PC-3 (cell line): Measurements from ENCODE around the gene C1QTNF12. TPM values are rescaled to one million over a fixed set of nuclear protein-coding genes. Genes with fewer than 3 reads are reported as not detected.

Source experiments
- ATAC-seq: fragments of 200-7000 bp; cut with Tn5 transposase; 2 replicates; pipeline ENCODE4 v1.9.1; 2020; ENCODE audit warnings: mild to moderate bottlenecking, moderate library complexity
- BruUV-seq: library from RNA; stranded (reverse); fragments of 400-500 nt; replicated peaks from 2 replicates; lab custom pipeline; 2021; lab: Mats Ljungman, UMichigan
- CTCF ChIA-PET: fragments of 300-600 bp; sonication (Branson Sonifier 250); formaldehyde crosslinking; loops from one replicate; lab custom pipeline; 2022; ENCODE audit warnings: antibody characterized with exemption; lab: Charles Lee
- POLR2A ChIA-PET: fragments of 300-600 bp; sonication (Branson Sonifier 250); formaldehyde crosslinking; loops from one replicate; lab custom pipeline; 2022; ENCODE audit warnings: antibody characterized with exemption; ENCODE audit not compliant: unreplicated experiment; lab: Charles Lee
- DNase-seq: peaks from one replicate; pipeline ENCODE4 v3.0.0-alpha.2; 2015
- H2AFZ ChIP-seq: fragments of 300-600 bp; sonication (generic); 2 replicates; pipeline ENCODE4 v1.6.0; 2016; ENCODE audit warnings: antibody characterized with exemption, low read length
- H3F3A ChIP-seq: fragments of 300-600 bp; sonication (generic); one replicate; pipeline ENCODE4 v1.6.0; 2017; ENCODE audit warnings: antibody characterized with exemption, low read length, control low read depth, mild to moderate bottlenecking; ENCODE audit not compliant: unreplicated experiment
- H3K27ac ChIP-seq: fragments of 300-600 bp; sonication (generic); 2 replicates; pipeline ENCODE4 v1.5.1; 2016; ENCODE audit warnings: mild to moderate bottlenecking, low read length
- H3K27me3 ChIP-seq: fragments of 300-600 bp; sonication (generic); 2 replicates; pipeline ENCODE4 v1.6.1; 2016; ENCODE audit warnings: low read length, mixed read lengths
- H3K36me3 ChIP-seq: fragments of 300-600 bp; sonication (generic); 2 replicates; pipeline ENCODE4 v1.6.1; 2016; ENCODE audit warnings: low read depth, mixed run types, low read length, mixed read lengths
- H3K4me1 ChIP-seq: fragments of 300-600 bp; sonication (generic); 2 replicates; pipeline ENCODE4 v1.5.1; 2016; ENCODE audit warnings: low read length; ENCODE audit not compliant: insufficient read depth
- H3K4me2 ChIP-seq: fragments of 300-600 bp; sonication (generic); 2 replicates; pipeline ENCODE4 v1.6.0; 2016; ENCODE audit warnings: low read length
- H3K4me3 ChIP-seq: fragments of 300-600 bp; sonication (generic); 2 replicates; pipeline ENCODE4 v1.5.1; 2016; ENCODE audit warnings: mild to moderate bottlenecking, low read length, mixed read lengths
- H3K79me2 ChIP-seq: fragments of 300-600 bp; sonication (generic); 2 replicates; pipeline ENCODE4 v1.6.1; 2017; ENCODE audit warnings: low read length, mixed read lengths
- H3K9ac ChIP-seq: fragments of 300-600 bp; sonication (generic); 2 replicates; pipeline ENCODE4 v1.6.0; 2016; ENCODE audit warnings: mild to moderate bottlenecking, low read length
- H3K9me2 ChIP-seq: fragments of 300-600 bp; sonication (generic); replicated peaks from 2 replicates; pipeline ENCODE4 v1.6.1; 2016; ENCODE audit warnings: mixed run types, low read length, mixed read lengths
- H3K9me3 ChIP-seq: fragments of 300-600 bp; sonication (generic); 2 replicates; pipeline ENCODE4 v1.6.1; 2016; ENCODE audit warnings: low read length, mixed read lengths
- H4K20me1 ChIP-seq: fragments of 300-600 bp; sonication (generic); 2 replicates; pipeline ENCODE4 v1.6.1; 2016; ENCODE audit warnings: low read length, mixed read lengths
- CTCF ChIP-seq: fragments of 300-600 bp; sonication (generic); conservative IDR thresholded peaks from 2 replicates; pipeline ENCODE4 v1.5.1; 2017; ENCODE audit warnings: antibody characterized with exemption, low read depth, mild to moderate bottlenecking, low read length
- EZH2 ChIP-seq: fragments of 300-600 bp; sonication (generic); IDR thresholded peaks from one replicate; pipeline ENCODE4 v1.6.1; 2017; ENCODE audit warnings: antibody characterized with exemption, mild to moderate bottlenecking, low read length; ENCODE audit not compliant: unreplicated experiment
- EZH2phosphoT487 ChIP-seq: fragments of 300-600 bp; sonication (generic); IDR thresholded peaks from 2 replicates; pipeline ENCODE4 v1.6.1; 2018; ENCODE audit warnings: mild to moderate bottlenecking, antibody characterized with exemption, low read length, borderline replicate concordance
- intact Hi-C: fragments of 100-400 bp; cut with micrococcal nuclease; formaldehyde crosslinking; loops from 2 replicates; pipeline ENCODE4 v1.9.0; 2023
- total RNA-seq: library from RNA; depleted of rRNA; stranded (reverse); fragments of >200 nt; gene quantifications from 2 replicates; pipeline ENCODE4 v1.2.3, GENCODE V29; 2014

The C1QTNF12 gene
- total RNA-seq, 1 experiment from 2014 or later = 3.9 TPM

GRCh38 chr1:1272341-1273208, 26.1 kb upstream of the C1QTNF12 start:
- H4K20me1 ChIP-seq = peaks cover 12% of the 10 kb centered on the region
- TF ChIP-seq EZH2 (no peak), CTCF (no peak), EZH2phosphoT487 (no peak)
- H3K36me3 ChIP-seq = peaks cover 23% of the 10 kb centered on the region; the same call in 1 of the 2 replicates
- H2AFZ ChIP-seq = no peak overlapping the region
- peaks cover 3% of the 10 kb centered on the region for H3F3A ChIP-seq
- peaks cover 68% of the 10 kb centered on the region for H3K79me2 ChIP-seq
- CTCF ChIA-PET = no interaction called here
- POLR2A ChIA-PET = interaction anchor here (0.5 to 0.6 kb wide), 2 partner anchors 114 to 259 kb away, joined by 3 to 4 read pairs; partner anchors contain the start of gene ISG15
- intact Hi-C loops = no loop called here
- H3K27ac ChIP-seq = peak overlapping the region; percentile 90
- H3K4me2 ChIP-seq = peak overlapping the region; percentile 100
- no peaks in the 10 kb centered on the region for H3K27me3 ChIP-seq
- H3K9ac ChIP-seq = peak overlapping the region; percentile 98
- ATAC-seq (peak; percentile 64), DNase-seq (peak; percentile 97)
- BruUV-seq = TSS peak; percentile 94
- peaks cover 29% of the 10 kb centered on the region for H3K4me1 ChIP-seq
- no peaks in the 10 kb centered on the region for H3K9me3 ChIP-seq
- peak overlapping the region; percentile 96 for H3K4me3 ChIP-seq
- H3K9me2 ChIP-seq = no peaks in the 10 kb centered on the region

GRCh38 chr1:1270813-1271212, 24.3 kb upstream of the C1QTNF12 start:
- H3K9me3 ChIP-seq = no peaks in the 10 kb centered on the region
- peaks cover 34% of the 10 kb centered on the region for H3K4me1 ChIP-seq
- intact Hi-C loops = no loop called here
- CTCF ChIA-PET = no interaction called here
- H2AFZ ChIP-seq = no peak overlapping the region
- ATAC-seq = no peak
- H3K79me2 ChIP-seq = peaks cover 79% of the 10 kb centered on the region
- H3F3A ChIP-seq = peaks cover 3% of the 10 kb centered on the region
- H4K20me1 ChIP-seq = peaks cover 12% of the 10 kb centered on the region
- H3K9me2 ChIP-seq = no peaks in the 10 kb centered on the region
- no TSS peak for BruUV-seq
- H3K4me3 ChIP-seq = peak overlapping the region; percentile 96; the same call in 1 of the 2 replicates
- TF ChIP-seq EZH2phosphoT487 (no peak), EZH2 (no peak), CTCF (no peak)
- POLR2A ChIA-PET = interaction anchor here (0.6 kb wide), 1 partner anchor 168 kb away, joined by 3 read pairs; no protein-coding TSS in a partner anchor
- H3K9ac ChIP-seq = no peak overlapping the region
- no peak overlapping the region for H3K27ac ChIP-seq
- H3K36me3 ChIP-seq = peaks cover 33% of the 10 kb centered on the region; the same call in 1 of the 2 replicates
- DNase-seq = no peak
- H3K27me3 ChIP-seq = no peaks in the 10 kb centered on the region
- H3K4me2 ChIP-seq = peak overlapping the region; percentile 100

GRCh38 chr1:1268284-1268682, 21.8 kb upstream of the C1QTNF12 start:
- H3K36me3 ChIP-seq = peaks cover 46% of the 10 kb centered on the region

More at GRCh38 chr1:1268284-1268682, 21.8 kb upstream of the C1QTNF12 start:
- no peak for DNase-seq
- ATAC-seq = no peak
- ChIA-PET CTCF (no interaction called here), POLR2A (no interaction called here)
- H3K9me2 ChIP-seq = no peaks in the 10 kb centered on the region
- no TSS peak for BruUV-seq
- peaks cover 12% of the 10 kb centered on the region for H4K20me1 ChIP-seq
- H3K79me2 ChIP-seq = peaks cover 80% of the 10 kb centered on the region
- H3K4me3 ChIP-seq = no peak overlapping the region
- TF ChIP-seq CTCF (no peak), EZH2phosphoT487 (no peak), EZH2 (no peak)
- no peak overlapping the region for H2AFZ ChIP-seq
- no peak overlapping the region for H3K27ac ChIP-seq
- peaks cover 43% of the 10 kb centered on the region for H3K4me1 ChIP-seq
- no peak overlapping the region for H3K4me2 ChIP-seq
- H3K9ac ChIP-seq = no peak overlapping the region
- peaks cover 3% of the 10 kb centered on the region for H3F3A ChIP-seq
- intact Hi-C loops = no loop called here
- no peaks in the 10 kb centered on the region for H3K9me3 ChIP-seq
- H3K27me3 ChIP-seq = no peaks in the 10 kb centered on the region
